GM18498 (cell line): ENCODE data around the gene CEACAM19.
"Not testable (repeated sequence)": the region's sequence is repeated elsewhere in the genome, so short reads cannot be mapped to it uniquely, and the experiment has no call there.

Source experiments
- ATAC-seq: cut with Tn5 transposase; IDR thresholded peaks from one replicate; pipeline ENCODE4 v1.9.1; 2021; ENCODE audit warnings: mild to moderate bottlenecking, moderate library complexity; ENCODE audit not compliant: unreplicated experiment

CEACAM19 gene

GRCh38 chr19:44700547-44700946 is 29.3 kb downstream of the CEACAM19 start:
- no peak for ATAC-seq

- ATAC-seq: no peak
Measured at GRCh38 chr19:44701228-44701627, 29.9 kb downstream of the CEACAM19 start.

GRCh38 chr19:44702551-44703176 is 31.4 kb downstream of the CEACAM19 start:
- no peak for ATAC-seq

- no peak for ATAC-seq
Measured at GRCh38 chr19:44703336-44704078, 32.2 kb downstream of the CEACAM19 start.

GRCh38 chr19:44704982-44705381 is 33.7 kb downstream of the CEACAM19 start:
- ATAC-seq: no peak

GRCh38 chr19:44705502-44706010 is 34.3 kb downstream of the CEACAM19 start:
- ATAC-seq: no peak

- ATAC-seq: no peak
Measured at GRCh38 chr19:44706506-44707236, 35.4 kb downstream of the CEACAM19 start.

GRCh38 chr19:44707794-44708193 is 36.5 kb downstream of the CEACAM19 start:
- no peak for ATAC-seq

- ATAC-seq: no peak
Measured at GRCh38 chr19:44708940-44709339, 37.7 kb downstream of the CEACAM19 start.

- ATAC-seq: not testable (repeated sequence)
Measured at GRCh38 chr19:44709434-44710266, 38.4 kb downstream of the CEACAM19 start.

- ATAC-seq: no peak
Measured at GRCh38 chr19:44710483-44710882, 39.2 kb downstream of the CEACAM19 start.

- ATAC-seq: no peak
Measured at GRCh38 chr19:44712864-44713515, 41.7 kb downstream of the CEACAM19 start.

GRCh38 chr19:44714597-44715169 is 43.4 kb downstream of the CEACAM19 start:
- no peak for ATAC-seq

GRCh38 chr19:44717603-44718002 is 46.3 kb downstream of the CEACAM19 start:
- ATAC-seq: no peak

- no peak for ATAC-seq
Measured at GRCh38 chr19:44718441-44719261, 47.4 kb downstream of the CEACAM19 start.

GRCh38 chr19:44719262-44719701 is 48.0 kb downstream of the CEACAM19 start:
- no peak for ATAC-seq

- ATAC-seq: not testable (repeated sequence)
Measured at GRCh38 chr19:44720396-44720795, 49.1 kb downstream of the CEACAM19 start.

GRCh38 chr19:44720945-44721344 is 49.7 kb downstream of the CEACAM19 start:
- ATAC-seq: no peak

GRCh38 chr19:44721369-44721768 is 50.1 kb downstream of the CEACAM19 start:
- not testable (repeated sequence) for ATAC-seq
